ENCODE results near the gene JMJD8. TPM values are rescaled to one million over a fixed set of nuclear protein-coding genes. Genes with fewer than 3 reads are reported as not detected.

The JMJD8 gene
- polyA plus RNA-seq, 3 donors: 28.7 to 45.3 (median 33.5) TPM

DNA sequence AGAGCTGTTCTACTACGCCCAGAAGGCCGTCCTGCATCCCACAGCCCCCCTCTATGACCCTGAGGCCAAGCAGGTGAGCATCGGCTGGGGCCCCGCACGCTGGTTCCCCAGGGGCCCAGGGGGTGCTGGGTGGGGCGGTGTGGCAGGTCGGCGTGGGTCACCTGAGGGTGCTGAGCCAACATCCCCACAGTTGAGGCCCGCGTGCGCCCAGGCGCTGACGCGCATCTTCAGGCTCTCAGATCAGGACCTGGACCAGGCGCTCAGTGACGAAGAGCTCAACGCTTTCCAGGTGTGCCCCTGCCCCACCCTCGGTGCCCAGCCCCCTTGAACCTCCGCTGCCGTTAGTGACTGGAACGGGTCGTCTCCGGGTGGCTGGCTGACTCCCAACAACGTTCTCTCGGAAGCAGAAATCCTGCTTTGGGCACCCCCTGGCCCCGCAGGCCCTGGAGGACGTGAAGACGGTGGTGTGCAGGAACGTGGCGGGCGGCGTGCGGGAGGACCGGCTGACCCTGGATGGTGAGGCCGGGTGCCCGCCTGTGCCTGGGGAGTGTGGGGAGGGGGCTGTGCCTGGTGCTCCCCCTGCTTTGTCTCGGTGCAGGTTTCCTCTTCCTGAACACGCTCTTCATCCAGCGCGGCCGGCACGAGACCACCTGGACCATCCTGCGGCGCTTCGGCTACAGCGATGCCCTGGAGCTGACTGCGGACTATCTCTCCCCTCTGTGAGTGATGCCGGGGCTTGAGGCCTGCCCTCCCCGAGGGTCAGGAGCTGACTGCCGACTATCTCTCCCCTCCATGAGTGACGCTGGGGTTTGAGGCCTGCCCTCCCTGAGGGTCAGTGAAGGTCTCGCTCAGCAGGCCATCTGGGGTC lies 13.4 kb downstream of the JMJD8 start:
- Histone ChIP-seq H4K20me1 (ENCODE audit: insufficient read depth, low read length) (peaks cover 60% of the 10 kb centered on the region), H3K27ac (ENCODE audit: low read depth in 1 of 2, low read length in 2 of 2) (no peak overlapping the region), H3K36me3 (replicated peaks in 1 of 2; ENCODE audit: control insufficient read depth in 1 of 2, insufficient read depth in 2 of 2, low read length in 2 of 2) (peaks cover 48 to 50% of the 10 kb centered on the region in 2 donors), H3K9ac (ENCODE audit: insufficient read depth, low read length, poor library complexity, severe bottlenecking) (no peak overlapping the region), H3K4me3 (replicated peaks in 1 of 3; ENCODE audit: low read depth in 2 of 3, low read length in 3 of 3) (no peak overlapping the region), H3K4me2 (replicated peaks; ENCODE audit: extremely low read depth, low read length, poor library complexity, severe bottlenecking) (no peak overlapping the region), H2AFZ (ENCODE audit: insufficient read depth, low read depth, low read length, poor library complexity, severe bottlenecking) (no peak overlapping the region), H3K79me2 (ENCODE audit: insufficient read depth, low read length) (peaks cover 20% of the 10 kb centered on the region), H3K27me3 (ENCODE audit: control insufficient read depth in 2 of 2, insufficient read depth in 2 of 2, low read length in 2 of 2) (peaks cover 0 to 10% of the 10 kb centered on the region in 2 donors), H3K4me1 (ENCODE audit: control insufficient read depth in 1 of 2, insufficient read depth in 2 of 2, low read length in 2 of 2) (peaks cover 24 to 31% of the 10 kb centered on the region in 2 donors), H3K9me3 (replicated peaks in 1 of 2; ENCODE audit: control insufficient read depth in 1 of 2, insufficient read depth in 1 of 2, low read length in 2 of 2) (no peaks in the 10 kb centered on the region)
- TF ChIP-seq, protein P1, sequence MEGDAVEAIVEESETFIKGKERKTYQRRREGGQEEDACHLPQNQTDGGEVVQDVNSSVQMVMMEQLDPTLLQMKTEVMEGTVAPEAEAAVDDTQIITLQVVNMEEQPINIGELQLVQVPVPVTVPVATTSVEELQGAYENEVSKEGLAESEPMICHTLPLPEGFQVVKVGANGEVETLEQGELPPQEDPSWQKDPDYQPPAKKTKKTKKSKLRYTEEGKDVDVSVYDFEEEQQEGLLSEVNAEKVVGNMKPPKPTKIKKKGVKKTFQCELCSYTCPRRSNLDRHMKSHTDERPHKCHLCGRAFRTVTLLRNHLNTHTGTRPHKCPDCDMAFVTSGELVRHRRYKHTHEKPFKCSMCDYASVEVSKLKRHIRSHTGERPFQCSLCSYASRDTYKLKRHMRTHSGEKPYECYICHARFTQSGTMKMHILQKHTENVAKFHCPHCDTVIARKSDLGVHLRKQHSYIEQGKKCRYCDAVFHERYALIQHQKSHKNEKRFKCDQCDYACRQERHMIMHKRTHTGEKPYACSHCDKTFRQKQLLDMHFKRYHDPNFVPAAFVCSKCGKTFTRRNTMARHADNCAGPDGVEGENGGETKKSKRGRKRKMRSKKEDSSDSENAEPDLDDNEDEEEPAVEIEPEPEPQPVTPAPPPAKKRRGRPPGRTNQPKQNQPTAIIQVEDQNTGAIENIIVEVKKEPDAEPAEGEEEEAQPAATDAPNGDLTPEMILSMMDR (IDR thresholded peaks at IDR 0.05): no peak
- no peak for DNase-seq
- peaks cover 30 to 47% of the 10 kb centered on the region in 2 donors for H3K36me3 Mint-ChIP-seq
- H3K9me3 Mint-ChIP-seq: peaks cover 0 to 5% (median 0%) of the 10 kb centered on the region in 7 donors
- 95% methylated on average over 47 of the region's 52 CpGs for WGBS (ENCODE audit: insufficient coverage)
- H3K4me3 Mint-ChIP-seq: no peak overlapping the region
- intact Hi-C loops (cut with micrococcal nuclease): no loop called here
- H3K4me1 Mint-ChIP-seq: peaks cover 17% of the 10 kb centered on the region
- H3K27ac Mint-ChIP-seq: no peak overlapping the region
- H3K27me3 Mint-ChIP-seq (ENCODE audit: low read depth in 3 of 3): peaks cover 9 to 14% (median 10%) of the 10 kb centered on the region in 3 donors

DNA sequence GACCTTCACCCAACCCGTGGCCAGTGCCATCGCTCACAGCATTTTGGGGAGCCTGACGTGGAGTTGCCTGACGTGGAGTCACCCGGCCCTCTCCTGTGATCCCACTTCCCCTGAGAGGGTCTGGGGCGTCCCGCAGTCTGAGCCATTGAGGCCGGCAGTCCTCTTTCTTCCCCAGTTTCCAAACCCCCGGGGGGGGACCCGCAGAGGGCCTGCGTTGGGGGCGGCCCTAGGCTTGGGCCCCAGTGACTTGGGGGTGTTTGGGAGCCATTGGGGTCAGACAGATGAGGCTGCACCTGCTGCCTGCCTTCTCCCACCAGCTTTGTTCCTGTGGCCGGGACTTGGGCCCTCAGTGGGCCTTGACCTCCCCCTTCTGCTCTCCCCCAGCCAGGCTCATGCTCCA lies 14.5 kb downstream of the JMJD8 start:
- H3K4me1 ChIP-seq (ENCODE audit: control insufficient read depth in 1 of 2, insufficient read depth in 2 of 2, low read length in 2 of 2): peaks cover 17 to 23% of the 10 kb centered on the region in 2 donors

More for the DNA sequence above, 14.5 kb downstream of the JMJD8 start:
- DNase-seq: no peak
- H3K79me2 ChIP-seq (ENCODE audit: insufficient read depth, low read length): peaks cover 20% of the 10 kb centered on the region
- intact Hi-C loops (cut with micrococcal nuclease): no loop called here
- no peaks in the 10 kb centered on the region for H3K9me3 ChIP-seq (replicated peaks in 1 of 2; ENCODE audit: control insufficient read depth in 1 of 2, insufficient read depth in 1 of 2, low read length in 2 of 2)
- TF ChIP-seq, protein P1 (IDR thresholded peaks at IDR 0.05): no peak
- peaks cover 2 to 5% (median 3%) of the 10 kb centered on the region in 3 donors for H3K27me3 Mint-ChIP-seq (ENCODE audit: low read depth in 3 of 3)
- 98% methylated on average over 12 of the region's 13 CpGs for WGBS (ENCODE audit: insufficient coverage)
- H3K36me3 Mint-ChIP-seq: peaks cover 30 to 47% of the 10 kb centered on the region in 2 donors
- H3K4me2 ChIP-seq (replicated peaks; ENCODE audit: extremely low read depth, low read length, poor library complexity, severe bottlenecking): no peak overlapping the region
- H2AFZ ChIP-seq (ENCODE audit: insufficient read depth, low read depth, low read length, poor library complexity, severe bottlenecking): no peak overlapping the region
- peak overlapping the region in 1 of 7 donors; percentile 27 for H3K27ac Mint-ChIP-seq
- H3K36me3 ChIP-seq (replicated peaks in 1 of 2; ENCODE audit: control insufficient read depth in 1 of 2, insufficient read depth in 2 of 2, low read length in 2 of 2): peaks cover 48 to 50% of the 10 kb centered on the region in 2 donors
- no peak overlapping the region for H3K9ac ChIP-seq (ENCODE audit: insufficient read depth, low read length, poor library complexity, severe bottlenecking)
- peaks cover 10% of the 10 kb centered on the region for H3K4me1 Mint-ChIP-seq
- H3K9me3 Mint-ChIP-seq: no peaks in the 10 kb centered on the region
- no peak overlapping the region for H3K27ac ChIP-seq (ENCODE audit: low read depth in 1 of 2, low read length in 2 of 2)
- no peak overlapping the region for H3K4me3 Mint-ChIP-seq
- no peak overlapping the region for H3K4me3 ChIP-seq (replicated peaks in 1 of 3; ENCODE audit: low read depth in 2 of 3, low read length in 3 of 3)
- H3K27me3 ChIP-seq (ENCODE audit: control insufficient read depth in 2 of 2, insufficient read depth in 2 of 2, low read length in 2 of 2): peaks cover 0 to 1% of the 10 kb centered on the region in 2 donors
- peaks cover 53% of the 10 kb centered on the region for H4K20me1 ChIP-seq (ENCODE audit: insufficient read depth, low read length)
